Heart left ventricle (tissue), 16 donors: ENCODE results near the gene OR10C1. TPM values are rescaled to one million over a fixed set of nuclear protein-coding genes. Genes with fewer than 3 reads are reported as not detected.

Experiments
- ATAC-seq, 4 donors: fragments of 200-7000 bp; cut with Tn5 transposase; one replicate each; pipeline ENCODE4 v1.9.1; 2020 to 2022; ENCODE audit warnings: moderate library complexity in 4 of 4, mild to moderate bottlenecking in 3 of 4, moderate number of reproducible peaks in 1 of 4
- DNase-seq, 5 donors: peaks; one replicate each; pipeline ENCODE4 v3.0.0-alpha.2; 2020
- H3K27ac ChIP-seq, 12 donors: fragments of 200-600 bp; sonication (generic) in 4 of 12; one replicate each; pipeline versions ENCODE4 v1.5.0 to v1.8.0; 2016 to 2022; ENCODE audit warnings: mild to moderate bottlenecking in 2 of 12
- H3K27me3 ChIP-seq, 9 donors: fragments of 200-600 bp; sonication (generic) in 2 of 9; one replicate each; pipeline versions ENCODE4 v1.5.1 to v1.8.0; 2016 to 2022; ENCODE audit warnings: mild to moderate bottlenecking in 3 of 9
- H3K36me3 ChIP-seq, 9 donors: fragments of 200-600 bp; sonication (generic) in 2 of 9; one replicate each; pipeline versions ENCODE4 v1.5.0 to v1.8.0; 2018 to 2022; ENCODE audit warnings: mild to moderate bottlenecking in 2 of 9
- H3K4me1 ChIP-seq, 12 donors: fragments of 200-600 bp; sonication (generic) in 4 of 12; one replicate each; pipeline versions ENCODE4 v1.5.0 to v1.8.0; 2016 to 2022; ENCODE audit warnings: mild to moderate bottlenecking in 3 of 12
- H3K4me3 ChIP-seq, 12 donors: fragments of 200-600 bp; sonication (generic) in 4 of 12; one replicate each; pipeline versions ENCODE4 v1.5.0 to v1.8.0; 2017 to 2022; ENCODE audit warnings: mild to moderate bottlenecking in 9 of 12, moderate library complexity in 4 of 12
- H3K9me3 ChIP-seq, 12 donors: fragments of 200-600 bp; sonication (generic) in 4 of 12; one replicate each; pipeline versions ENCODE4 v1.5.0 to v1.8.0; 2016 to 2022; ENCODE audit warnings: mild to moderate bottlenecking in 1 of 12
- POLR2A ChIP-seq, 2 donors: fragments of 450-650 bp; IDR thresholded peaks; one replicate each; pipeline ENCODE4 v1.6.1; 2017; ENCODE audit warnings: antibody characterized with exemption in 2 of 2, mild to moderate bottlenecking in 2 of 2, moderate library complexity in 2 of 2
- WGBS, 4 donors: extraction: QIAGEN DNeasy Blood & Tissue Kit in 2 of 4; methylation state at CpG; one replicate each; pipeline versions ENCODE4 v1.1.5 to v1.1.7; 2013 to 2018; 5-methylcytosine and 5-hydroxymethylcytosine counted together
- intact Hi-C, 10 donors: fragments of 100-400 bp; cut with DNase I; formaldehyde crosslinking; loops; one replicate each; pipeline versions ENCODE4 v1.11.1 to v1.14.2; 2022
- polyA plus RNA-seq, 2 donors: library from polyadenylated mRNA; stranded (reverse); fragments of 200-250 nt; gene quantifications; one replicate each; pipeline ENCODE4 v1.2.3, GENCODE V29; 2013
- total RNA-seq, 9 donors: library from RNA; depleted of rRNA in 2 of 9; stranded (reverse); fragments of >200 nt in 2 of 9; fragmentation: NEBNext Ultra II Directional in 3 of 9; extraction: Animal tissue kit (Norgen Biotek cat#: 25700) in 3 of 9; gene quantifications; one replicate each; pipeline versions ENCODE4 v1.1.0 to v1.2.4, GENCODE V29; 2016 to 2023
- TF ChIP-seq, protein P1 (sequence below), 12 donors: fragments of 200-600 bp; sonication (generic) in 4 of 12; IDR thresholded peaks; one replicate each; pipeline versions ENCODE4 v1.5.0 to v1.8.0; 2018 to 2022; ENCODE audit warnings: antibody characterized with exemption in 12 of 12, mild to moderate bottlenecking in 5 of 12
- donor health status: ischemic (EF 13 %, LVEDD 7.1; RV severe dilation, severe dysfunction).
- donor health status: healthy with polysubstance abuse.
- donor health status: DM: no; HTN: yes; CAD: no.
- donor health status: DM: no; HTN: no; CAD: no.
- donor health status: ischemic (EF 25% LVEDD 6.9; RV normal size, moderate dysfunction).
- donor health status: ischemic (EF 25% LVEDD 5.7; RV mildly dilated, moderate dysfunction).
- donor health status: healthy.
- donor health status: DM: yes; HTN: yes; CAD: no.
- donor health status: ischemic (EF 35%, LVEDD 5.7; RV mildly dilated, moderate dysfunction).
- donor health status: nonischemic (EF 11% LVEDD 7.7; RV severe dilation, severe dysfunction).
- donor health status: DM: yes; HTN: yes; CAD: no.
- donor health status: PGD.
- donor health status: ischemic (EF 29% LVEDD 5.4; RV normal size, mild dysfunction).
- donor health status: nonischemic (EF 23%, LVEDD 6.1; RV moderate dilation, normal function).

The OR10C1 gene
- total and polyA plus RNA-seq, 11 donors, result not detected

DNA sequence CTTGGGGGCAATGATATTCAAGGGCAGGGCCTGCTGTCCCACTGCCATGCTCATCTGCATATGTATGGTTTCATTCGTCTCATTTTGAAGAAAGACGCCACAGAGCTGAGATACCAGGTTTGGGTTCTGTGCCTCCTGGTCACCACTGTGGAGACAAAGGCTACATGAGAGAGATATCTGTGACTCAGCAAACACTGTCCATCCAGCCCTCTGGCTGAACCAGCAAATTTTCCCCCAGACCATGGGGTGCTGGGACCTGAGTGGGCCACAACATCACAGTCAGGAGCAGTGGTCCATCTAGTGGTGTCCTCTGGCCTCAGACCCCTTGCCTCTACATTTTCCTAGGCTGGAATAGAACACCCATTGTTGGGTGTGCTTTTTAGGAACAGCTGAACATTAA lies 48.6 kb downstream of the OR10C1 start, which contains the start of gene MAS1L:
MAS1L (minus strand) TSS at position 297 of the 400 bp plus-strand sequence; CDS start at position 243, 54 bp downstream.
- TF ChIP-seq POLR2A (IDR thresholded peaks at IDR 0.05), result no peak
- TF ChIP-seq, protein P1, sequence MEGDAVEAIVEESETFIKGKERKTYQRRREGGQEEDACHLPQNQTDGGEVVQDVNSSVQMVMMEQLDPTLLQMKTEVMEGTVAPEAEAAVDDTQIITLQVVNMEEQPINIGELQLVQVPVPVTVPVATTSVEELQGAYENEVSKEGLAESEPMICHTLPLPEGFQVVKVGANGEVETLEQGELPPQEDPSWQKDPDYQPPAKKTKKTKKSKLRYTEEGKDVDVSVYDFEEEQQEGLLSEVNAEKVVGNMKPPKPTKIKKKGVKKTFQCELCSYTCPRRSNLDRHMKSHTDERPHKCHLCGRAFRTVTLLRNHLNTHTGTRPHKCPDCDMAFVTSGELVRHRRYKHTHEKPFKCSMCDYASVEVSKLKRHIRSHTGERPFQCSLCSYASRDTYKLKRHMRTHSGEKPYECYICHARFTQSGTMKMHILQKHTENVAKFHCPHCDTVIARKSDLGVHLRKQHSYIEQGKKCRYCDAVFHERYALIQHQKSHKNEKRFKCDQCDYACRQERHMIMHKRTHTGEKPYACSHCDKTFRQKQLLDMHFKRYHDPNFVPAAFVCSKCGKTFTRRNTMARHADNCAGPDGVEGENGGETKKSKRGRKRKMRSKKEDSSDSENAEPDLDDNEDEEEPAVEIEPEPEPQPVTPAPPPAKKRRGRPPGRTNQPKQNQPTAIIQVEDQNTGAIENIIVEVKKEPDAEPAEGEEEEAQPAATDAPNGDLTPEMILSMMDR (IDR thresholded peaks at IDR 0.05), result no peak
- Histone ChIP-seq H3K9me3 (no peaks in the 10 kb centered on the region), H3K27ac (no peak within 1 kb of the TSS), H3K36me3 (no peaks in the 10 kb centered on the region), H3K4me1 (no peaks in the 10 kb centered on the region), H3K4me3 (no peak within 1 kb of the TSS), H3K27me3 (peaks cover 0 to 3% (median 0%) of the 10 kb centered on the region in 9 donors)
- DNase-seq (no peak), ATAC-seq (no peak)
- intact Hi-C loops, result no loop called here
- 88 to 100% (median 88%) methylated on average over 2 of the region's 2 CpGs for WGBS, 4 donors

DNA sequence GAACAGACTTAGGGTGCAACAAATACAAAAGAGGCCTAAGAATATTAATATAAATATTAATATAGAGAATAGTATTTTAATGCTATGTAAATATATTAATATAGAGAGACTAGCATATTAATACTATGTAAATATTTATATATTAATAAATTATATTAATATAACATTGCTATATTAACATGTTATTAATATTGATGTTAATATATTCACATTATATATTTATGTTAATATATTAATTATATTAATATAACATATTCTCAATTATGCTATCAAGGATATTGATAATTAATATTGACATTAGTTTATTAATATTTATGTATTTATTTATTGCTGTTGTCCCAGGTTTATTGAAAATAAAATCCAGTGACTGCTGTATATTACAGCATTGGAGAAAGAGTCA lies 49.8 kb downstream of the OR10C1 start:
- Histone ChIP-seq H3K27me3 (peaks cover 0 to 3% (median 0%) of the 10 kb centered on the region in 9 donors), H3K4me1 (no peaks in the 10 kb centered on the region), H3K27ac (no peak overlapping the region), H3K9me3 (no peaks in the 10 kb centered on the region), H3K4me3 (no peak overlapping the region), H3K36me3 (no peaks in the 10 kb centered on the region)
- TF ChIP-seq, protein P1 (IDR thresholded peaks at IDR 0.05), result no peak
- ATAC-seq, result no peak
- no peak for DNase-seq
- intact Hi-C loops, result no loop called here

DNA sequence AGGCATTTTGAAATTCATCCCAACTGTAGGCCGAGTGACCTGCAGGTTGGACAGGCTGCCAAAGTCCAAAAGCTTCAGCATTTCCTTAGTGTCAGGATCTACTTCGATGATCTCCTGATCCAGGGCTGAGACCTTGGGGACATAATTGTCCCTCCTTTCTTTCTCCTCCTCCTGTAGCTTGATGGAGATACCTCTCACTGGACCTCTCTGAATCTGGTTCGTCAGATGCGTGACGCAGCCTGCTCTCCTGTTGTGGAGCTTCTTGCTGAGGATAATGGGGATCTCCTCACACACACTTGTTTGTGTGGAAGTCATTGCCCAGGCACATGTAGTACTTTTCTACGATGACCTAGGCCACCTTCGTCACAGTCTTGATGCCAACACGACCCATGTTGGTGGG lies 50.2 kb downstream of the OR10C1 start:
- Histone ChIP-seq H3K27ac (no peak overlapping the region), H3K4me1 (no peaks in the 10 kb centered on the region), H3K36me3 (no peaks in the 10 kb centered on the region), H3K4me3 (no peak overlapping the region), H3K9me3 (no peaks in the 10 kb centered on the region), H3K27me3 (peaks cover 0 to 3% (median 0%) of the 10 kb centered on the region in 9 donors)
- intact Hi-C loops, result no loop called here
- ATAC-seq (no peak), DNase-seq (no peak)
- TF ChIP-seq POLR2A (IDR thresholded peaks at IDR 0.05), result no peak
- TF ChIP-seq, protein P1 (IDR thresholded peaks at IDR 0.05), result no peak
- 89 to 94% (median 91%) methylated on average over 8 of the region's 8 CpGs for WGBS, 4 donors

DNA sequence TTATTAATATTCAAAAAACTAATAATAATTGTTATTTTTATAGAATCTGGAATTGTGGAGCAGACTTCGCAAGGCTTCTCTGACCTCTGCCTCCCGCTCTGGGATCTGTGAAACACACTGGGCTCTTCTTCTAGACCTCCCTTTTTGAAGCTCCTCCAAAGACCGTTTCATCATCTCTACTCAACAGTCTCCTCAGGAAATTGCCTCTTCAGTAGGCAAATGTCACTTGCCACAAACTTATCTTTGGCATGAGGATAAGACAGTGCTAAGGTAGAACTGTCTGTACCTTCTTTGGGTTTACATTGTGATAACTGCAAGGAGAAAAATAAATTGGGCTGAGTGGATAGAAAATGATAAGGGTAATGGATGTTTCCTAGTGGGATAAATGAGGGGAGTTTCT lies 50.9 kb downstream of the OR10C1 start:
- TF ChIP-seq, protein P1 (IDR thresholded peaks at IDR 0.05), result no peak
- TF ChIP-seq POLR2A (IDR thresholded peaks at IDR 0.05), result no peak
- Histone ChIP-seq H3K9me3 (no peaks in the 10 kb centered on the region), H3K4me1 (no peaks in the 10 kb centered on the region), H3K27ac (no peak overlapping the region), H3K4me3 (no peak overlapping the region), H3K27me3 (peaks cover 0 to 3% (median 0%) of the 10 kb centered on the region in 9 donors), H3K36me3 (no peaks in the 10 kb centered on the region)
- WGBS, 4 donors, result 73 to 86% (median 77%) methylated on average over 3 of the region's 3 CpGs
- intact Hi-C loops, result no loop called here
- DNase-seq, result no peak
- no peak for ATAC-seq
